ENCODE data around the gene CDK6. TPM values are rescaled to one million over a fixed set of nuclear protein-coding genes. Genes with fewer than 3 reads are reported as not detected.

The CDK6 gene
- polyA plus RNA-seq, 1 experiment: 29.2 TPM

DNA sequence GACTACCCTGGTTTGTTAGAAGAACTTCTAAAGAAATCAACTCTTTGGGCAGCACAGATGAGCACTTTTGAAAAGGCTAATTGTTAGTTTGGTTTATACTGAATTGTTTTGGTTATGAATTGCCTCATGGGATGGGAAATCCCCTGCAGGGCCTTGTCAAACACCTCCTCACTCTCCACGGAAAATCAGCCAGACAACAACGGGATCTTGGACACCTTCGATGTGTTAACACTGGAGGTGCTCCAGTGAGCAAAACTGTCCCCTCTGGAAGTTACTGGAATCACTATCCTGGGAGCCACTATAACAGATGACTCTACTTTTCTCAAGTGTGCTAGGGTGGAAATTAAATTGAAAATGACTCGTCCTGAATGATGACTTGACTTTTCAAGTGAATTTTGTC lies 38.7 kb downstream of the CDK6 start:
- no peaks in the 10 kb centered on the region for H3K36me3 ChIP-seq (ENCODE audit: control insufficient read depth, insufficient read depth, low read length)
- no peak overlapping the region for H3K4me3 ChIP-seq (ENCODE audit: low read depth, low read length)
- POLR2A ChIA-PET: no interaction called here
- CTCF ChIA-PET: interaction anchor here (1.0 kb wide), 1 partner anchor 14 kb away, joined by 3 read pairs; no protein-coding TSS in a partner anchor
- TF ChIP-seq, protein P1, sequence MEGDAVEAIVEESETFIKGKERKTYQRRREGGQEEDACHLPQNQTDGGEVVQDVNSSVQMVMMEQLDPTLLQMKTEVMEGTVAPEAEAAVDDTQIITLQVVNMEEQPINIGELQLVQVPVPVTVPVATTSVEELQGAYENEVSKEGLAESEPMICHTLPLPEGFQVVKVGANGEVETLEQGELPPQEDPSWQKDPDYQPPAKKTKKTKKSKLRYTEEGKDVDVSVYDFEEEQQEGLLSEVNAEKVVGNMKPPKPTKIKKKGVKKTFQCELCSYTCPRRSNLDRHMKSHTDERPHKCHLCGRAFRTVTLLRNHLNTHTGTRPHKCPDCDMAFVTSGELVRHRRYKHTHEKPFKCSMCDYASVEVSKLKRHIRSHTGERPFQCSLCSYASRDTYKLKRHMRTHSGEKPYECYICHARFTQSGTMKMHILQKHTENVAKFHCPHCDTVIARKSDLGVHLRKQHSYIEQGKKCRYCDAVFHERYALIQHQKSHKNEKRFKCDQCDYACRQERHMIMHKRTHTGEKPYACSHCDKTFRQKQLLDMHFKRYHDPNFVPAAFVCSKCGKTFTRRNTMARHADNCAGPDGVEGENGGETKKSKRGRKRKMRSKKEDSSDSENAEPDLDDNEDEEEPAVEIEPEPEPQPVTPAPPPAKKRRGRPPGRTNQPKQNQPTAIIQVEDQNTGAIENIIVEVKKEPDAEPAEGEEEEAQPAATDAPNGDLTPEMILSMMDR (IDR thresholded peaks at IDR 0.05; ENCODE audit: insufficient read depth, low read depth, low read length): no peak
- no peak for DNase-seq (ENCODE audit: low read depth)
- no peaks in the 10 kb centered on the region for H3K27me3 ChIP-seq (ENCODE audit: control insufficient read depth, insufficient read depth, low read length)

DNA sequence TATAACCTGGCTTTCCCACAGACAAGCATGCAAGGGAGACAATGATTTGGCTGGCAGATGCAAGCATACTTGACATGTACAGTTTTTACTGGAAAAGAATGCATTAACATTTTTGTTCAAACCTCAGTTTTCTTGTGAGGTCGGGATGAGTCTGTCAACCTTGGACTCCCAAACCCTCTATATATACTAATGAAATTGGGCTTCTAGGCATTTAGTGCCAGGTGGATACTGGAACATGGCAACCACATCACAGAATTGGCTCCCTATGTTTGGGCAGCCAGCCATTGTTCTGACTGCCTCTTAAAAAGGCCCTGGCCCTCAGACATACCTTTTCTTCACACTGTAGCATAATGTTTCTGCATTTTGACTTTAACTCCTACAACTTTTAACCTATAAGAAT lies 39.1 kb downstream of the CDK6 start:
- CTCF ChIA-PET: no interaction called here
- Histone ChIP-seq H3K36me3 (ENCODE audit: control insufficient read depth, insufficient read depth, low read length) (no peaks in the 10 kb centered on the region), H3K4me3 (ENCODE audit: low read depth, low read length) (no peak overlapping the region), H3K27me3 (ENCODE audit: control insufficient read depth, insufficient read depth, low read length) (no peaks in the 10 kb centered on the region)
- DNase-seq (ENCODE audit: low read depth): no peak
- POLR2A ChIA-PET: no interaction called here
- TF ChIP-seq, protein P1 (IDR thresholded peaks at IDR 0.05; ENCODE audit: insufficient read depth, low read depth, low read length): no peak

DNA sequence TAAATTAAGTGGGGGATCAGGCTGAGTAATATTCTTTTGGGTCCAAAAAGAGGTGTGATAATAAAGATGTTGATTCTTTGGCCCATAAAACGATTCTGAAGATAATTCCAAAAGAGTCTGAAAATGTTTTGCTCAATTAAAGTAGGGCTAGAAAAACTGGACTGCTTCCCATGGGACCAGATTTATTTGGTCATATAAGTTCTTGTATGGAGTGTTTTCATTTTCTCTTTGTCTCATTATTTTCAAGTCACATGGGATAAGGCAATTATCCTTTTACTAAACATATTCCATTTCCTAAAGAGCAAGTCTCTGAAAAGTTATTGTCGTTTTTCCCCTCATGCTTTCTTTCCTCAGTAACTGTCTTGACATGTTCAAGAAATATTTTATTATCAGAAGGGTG lies 41.5 kb downstream of the CDK6 start:
- no peaks in the 10 kb centered on the region for H3K36me3 ChIP-seq (ENCODE audit: control insufficient read depth, insufficient read depth, low read length)
- no peaks in the 10 kb centered on the region for H3K27me3 ChIP-seq (ENCODE audit: control insufficient read depth, insufficient read depth, low read length)
- no peak overlapping the region for H3K4me3 ChIP-seq (ENCODE audit: low read depth, low read length)
- TF ChIP-seq, protein P1 (IDR thresholded peaks at IDR 0.05; ENCODE audit: insufficient read depth, low read depth, low read length): no peak
- CTCF ChIA-PET: no interaction called here
- POLR2A ChIA-PET: no interaction called here
- no peak for DNase-seq (ENCODE audit: low read depth)

DNA sequence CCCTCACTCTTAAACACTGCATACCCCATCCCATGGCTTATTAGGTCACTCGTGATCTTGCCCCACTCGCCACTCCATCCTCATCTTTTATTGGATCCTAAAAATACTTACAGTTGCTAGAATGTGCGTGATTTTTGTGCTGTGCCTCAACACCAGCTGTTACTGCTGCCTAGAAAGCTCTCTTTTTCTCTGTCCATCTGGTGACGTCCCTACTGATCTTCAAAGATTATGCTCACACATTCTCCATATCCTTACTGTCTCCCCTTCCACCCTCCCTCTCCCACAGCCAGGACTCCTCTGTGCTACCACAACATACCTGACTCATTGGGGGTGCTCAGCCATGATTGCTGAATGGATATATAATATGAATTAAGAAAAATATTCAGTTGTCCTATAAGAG lies 42.0 kb downstream of the CDK6 start:
- POLR2A ChIA-PET: no interaction called here

DNA sequence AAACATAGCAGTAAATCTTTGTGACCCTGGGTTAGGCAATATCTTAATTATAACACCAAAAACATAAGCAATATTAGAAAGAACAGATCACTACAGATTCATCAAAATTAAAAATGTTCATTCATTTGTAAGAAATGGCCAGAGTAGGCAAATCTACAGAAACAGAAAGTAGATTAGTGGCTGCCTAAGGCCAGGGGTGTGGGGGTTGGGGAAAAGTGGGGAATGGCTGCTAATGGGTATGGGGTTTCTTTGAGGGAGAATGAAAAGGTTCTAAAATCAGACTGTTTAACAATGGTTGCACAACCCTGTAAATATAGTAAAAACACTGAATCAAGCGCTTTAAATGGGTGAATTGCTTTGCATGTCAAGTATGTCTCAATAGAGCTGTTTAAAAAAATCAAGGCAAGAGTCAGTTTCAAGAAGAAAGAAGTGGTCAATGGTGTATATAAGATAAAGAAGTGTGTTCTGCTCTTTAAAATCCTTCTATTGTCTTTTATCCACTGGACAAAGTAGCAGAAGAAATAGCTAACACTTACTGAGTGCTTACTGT lies 42.6 kb downstream of the CDK6 start:
- no peaks in the 10 kb centered on the region for H3K27me3 ChIP-seq (ENCODE audit: control insufficient read depth, insufficient read depth, low read length)
- H3K36me3 ChIP-seq (ENCODE audit: control insufficient read depth, insufficient read depth, low read length): no peaks in the 10 kb centered on the region
- ChIA-PET CTCF (no interaction called here), POLR2A (no interaction called here)
- TF ChIP-seq, protein P1 (IDR thresholded peaks at IDR 0.05; ENCODE audit: insufficient read depth, low read depth, low read length): no peak
- no peak overlapping the region for H3K4me3 ChIP-seq (ENCODE audit: low read depth, low read length)
- no peak for DNase-seq (ENCODE audit: low read depth)

More for the DNA sequence above, 42.0 kb downstream of the CDK6 start:
- Histone ChIP-seq H3K27me3 (ENCODE audit: control insufficient read depth, insufficient read depth, low read length) (no peaks in the 10 kb centered on the region), H3K36me3 (ENCODE audit: control insufficient read depth, insufficient read depth, low read length) (no peaks in the 10 kb centered on the region), H3K4me3 (ENCODE audit: low read depth, low read length) (no peak overlapping the region)
- no peak for DNase-seq (ENCODE audit: low read depth)
- TF ChIP-seq, protein P1 (IDR thresholded peaks at IDR 0.05; ENCODE audit: insufficient read depth, low read depth, low read length): no peak
- CTCF ChIA-PET: no interaction called here

Data from BJ (cell line).